ENCODE measurements around the gene KL.

DNA sequence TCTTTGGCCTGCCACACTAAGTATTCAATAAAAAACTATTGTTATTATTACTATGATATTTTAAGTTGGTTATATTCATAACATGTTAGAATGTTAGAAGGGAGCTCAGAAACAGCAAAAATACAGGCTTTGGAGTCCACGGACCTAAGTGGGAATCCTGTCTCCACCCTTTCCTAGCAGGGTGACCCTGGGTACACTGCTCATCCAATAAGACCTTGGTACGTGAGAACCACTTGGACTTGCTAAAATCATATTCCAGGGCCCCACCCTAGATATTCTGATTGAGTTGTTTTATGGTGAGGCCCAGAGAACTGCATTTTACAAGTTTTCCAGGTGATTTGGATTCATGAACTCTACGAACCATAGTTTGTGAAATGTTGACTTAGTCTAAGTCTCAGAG, 47.4 kb upstream of the KL start:
- TF ChIP-seq POLR2AphosphoS5 (IDR thresholded peaks at IDR 0.05; ENCODE audit: low read depth, low read length) (no peak), SIN3A (IDR thresholded peaks at IDR 0.05; ENCODE audit: borderline replicate concordance, insufficient read depth, low read depth, low read length) (no peak)
- TF ChIP-seq, protein P1, sequence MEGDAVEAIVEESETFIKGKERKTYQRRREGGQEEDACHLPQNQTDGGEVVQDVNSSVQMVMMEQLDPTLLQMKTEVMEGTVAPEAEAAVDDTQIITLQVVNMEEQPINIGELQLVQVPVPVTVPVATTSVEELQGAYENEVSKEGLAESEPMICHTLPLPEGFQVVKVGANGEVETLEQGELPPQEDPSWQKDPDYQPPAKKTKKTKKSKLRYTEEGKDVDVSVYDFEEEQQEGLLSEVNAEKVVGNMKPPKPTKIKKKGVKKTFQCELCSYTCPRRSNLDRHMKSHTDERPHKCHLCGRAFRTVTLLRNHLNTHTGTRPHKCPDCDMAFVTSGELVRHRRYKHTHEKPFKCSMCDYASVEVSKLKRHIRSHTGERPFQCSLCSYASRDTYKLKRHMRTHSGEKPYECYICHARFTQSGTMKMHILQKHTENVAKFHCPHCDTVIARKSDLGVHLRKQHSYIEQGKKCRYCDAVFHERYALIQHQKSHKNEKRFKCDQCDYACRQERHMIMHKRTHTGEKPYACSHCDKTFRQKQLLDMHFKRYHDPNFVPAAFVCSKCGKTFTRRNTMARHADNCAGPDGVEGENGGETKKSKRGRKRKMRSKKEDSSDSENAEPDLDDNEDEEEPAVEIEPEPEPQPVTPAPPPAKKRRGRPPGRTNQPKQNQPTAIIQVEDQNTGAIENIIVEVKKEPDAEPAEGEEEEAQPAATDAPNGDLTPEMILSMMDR (IDR thresholded peaks at IDR 0.05) = no peak
- TF ChIP-seq, protein P2, sequence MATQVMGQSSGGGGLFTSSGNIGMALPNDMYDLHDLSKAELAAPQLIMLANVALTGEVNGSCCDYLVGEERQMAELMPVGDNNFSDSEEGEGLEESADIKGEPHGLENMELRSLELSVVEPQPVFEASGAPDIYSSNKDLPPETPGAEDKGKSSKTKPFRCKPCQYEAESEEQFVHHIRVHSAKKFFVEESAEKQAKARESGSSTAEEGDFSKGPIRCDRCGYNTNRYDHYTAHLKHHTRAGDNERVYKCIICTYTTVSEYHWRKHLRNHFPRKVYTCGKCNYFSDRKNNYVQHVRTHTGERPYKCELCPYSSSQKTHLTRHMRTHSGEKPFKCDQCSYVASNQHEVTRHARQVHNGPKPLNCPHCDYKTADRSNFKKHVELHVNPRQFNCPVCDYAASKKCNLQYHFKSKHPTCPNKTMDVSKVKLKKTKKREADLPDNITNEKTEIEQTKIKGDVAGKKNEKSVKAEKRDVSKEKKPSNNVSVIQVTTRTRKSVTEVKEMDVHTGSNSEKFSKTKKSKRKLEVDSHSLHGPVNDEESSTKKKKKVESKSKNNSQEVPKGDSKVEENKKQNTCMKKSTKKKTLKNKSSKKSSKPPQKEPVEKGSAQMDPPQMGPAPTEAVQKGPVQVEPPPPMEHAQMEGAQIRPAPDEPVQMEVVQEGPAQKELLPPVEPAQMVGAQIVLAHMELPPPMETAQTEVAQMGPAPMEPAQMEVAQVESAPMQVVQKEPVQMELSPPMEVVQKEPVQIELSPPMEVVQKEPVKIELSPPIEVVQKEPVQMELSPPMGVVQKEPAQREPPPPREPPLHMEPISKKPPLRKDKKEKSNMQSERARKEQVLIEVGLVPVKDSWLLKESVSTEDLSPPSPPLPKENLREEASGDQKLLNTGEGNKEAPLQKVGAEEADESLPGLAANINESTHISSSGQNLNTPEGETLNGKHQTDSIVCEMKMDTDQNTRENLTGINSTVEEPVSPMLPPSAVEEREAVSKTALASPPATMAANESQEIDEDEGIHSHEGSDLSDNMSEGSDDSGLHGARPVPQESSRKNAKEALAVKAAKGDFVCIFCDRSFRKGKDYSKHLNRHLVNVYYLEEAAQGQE (IDR thresholded peaks at IDR 0.05; ENCODE audit: insufficient read depth in 1 of 2, low read depth in 2 of 2, low read length in 1 of 2) = no peak

All from Panc1 (cell line).